ENCODE measurements around the gene EPN2.

Gene EPN2

DNA sequence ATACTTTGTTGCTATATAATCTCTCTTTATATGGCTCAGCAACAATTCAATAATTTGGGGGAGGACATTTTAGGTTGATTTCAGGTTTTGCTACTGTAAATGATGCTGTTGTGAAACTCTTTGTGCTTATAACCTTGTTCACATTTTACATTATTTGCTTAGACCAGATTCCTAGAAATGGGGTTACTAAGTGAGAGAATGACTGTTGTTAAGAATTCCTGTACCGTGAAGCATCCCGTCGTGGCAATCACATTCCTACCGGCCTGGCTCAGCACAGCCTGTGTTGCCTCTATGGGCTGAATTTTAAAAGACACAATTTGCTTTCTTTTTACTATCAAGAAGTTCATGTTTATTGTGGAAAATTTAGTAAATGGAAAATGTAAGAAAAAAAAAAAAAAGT is 94.0 kb downstream of the EPN2 start:
- CTCF ChIA-PET, result interaction anchor here (0.6 kb wide), 2 partner anchors 10 to 13 kb away, joined by 3 to 4 read pairs; no protein-coding TSS in a partner anchor

DNA sequence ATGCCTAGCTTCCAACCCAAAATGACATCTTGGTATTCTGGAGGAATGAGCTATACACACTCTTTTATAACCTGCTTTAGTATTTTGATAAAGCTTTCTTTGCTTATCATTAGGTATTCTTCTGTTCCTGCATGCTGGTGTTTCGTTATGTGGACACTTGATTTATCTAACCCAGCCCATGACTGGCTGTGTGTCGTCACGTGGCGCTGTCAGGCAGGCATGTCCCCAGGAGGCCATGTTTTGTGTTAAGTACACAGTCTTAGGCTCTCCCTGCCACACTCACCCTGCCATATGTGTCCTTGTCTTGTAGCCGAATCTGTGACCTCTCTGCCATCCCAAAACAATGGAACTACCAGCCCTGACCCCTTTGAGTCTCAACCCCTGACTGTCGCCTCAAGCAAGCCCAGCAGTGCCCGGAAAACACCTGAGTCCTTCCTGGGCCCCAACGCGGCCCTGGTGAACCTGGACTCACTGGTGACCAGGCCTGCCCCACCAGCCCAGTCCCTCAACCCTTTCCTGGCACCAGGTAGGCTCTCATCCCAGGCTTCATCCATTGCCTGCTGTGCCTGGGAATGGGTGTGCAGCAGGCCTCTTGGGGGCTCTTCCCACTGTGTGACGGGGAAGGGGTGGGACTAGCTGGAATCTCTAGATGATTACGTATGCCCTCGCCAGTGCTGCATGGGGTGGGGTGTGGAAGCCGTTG is 94.5 kb downstream of the EPN2 start:
- POLR2A ChIA-PET, result no interaction called here
- no peak for DNase-seq (ENCODE audit: extremely low spot score)
- TF ChIP-seq FOXK2 (IDR thresholded peaks at IDR 0.05), result no peak
- TF ChIP-seq, protein P1, sequence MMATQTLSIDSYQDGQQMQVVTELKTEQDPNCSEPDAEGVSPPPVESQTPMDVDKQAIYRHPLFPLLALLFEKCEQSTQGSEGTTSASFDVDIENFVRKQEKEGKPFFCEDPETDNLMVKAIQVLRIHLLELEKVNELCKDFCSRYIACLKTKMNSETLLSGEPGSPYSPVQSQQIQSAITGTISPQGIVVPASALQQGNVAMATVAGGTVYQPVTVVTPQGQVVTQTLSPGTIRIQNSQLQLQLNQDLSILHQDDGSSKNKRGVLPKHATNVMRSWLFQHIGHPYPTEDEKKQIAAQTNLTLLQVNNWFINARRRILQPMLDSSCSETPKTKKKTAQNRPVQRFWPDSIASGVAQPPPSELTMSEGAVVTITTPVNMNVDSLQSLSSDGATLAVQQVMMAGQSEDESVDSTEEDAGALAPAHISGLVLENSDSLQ (IDR thresholded peaks at IDR 0.05), result no peak
- TF ChIP-seq BHLHE40 (IDR thresholded peaks at IDR 0.05; ENCODE audit: borderline replicate concordance), result no peak
- TF ChIP-seq ARNT (IDR thresholded peaks at IDR 0.05), result no peak
- no peak for TF ChIP-seq NFRKB (IDR thresholded peaks at IDR 0.05)
- TF ChIP-seq FOXA1 (IDR thresholded peaks at IDR 0.05), result no peak
- no peak for TF ChIP-seq SUZ12 (IDR thresholded peaks at IDR 0.05)
- no peak for TF ChIP-seq L3MBTL2 (conservative IDR thresholded peaks at IDR 0.05)
- no peak for TF ChIP-seq LEF1 (IDR thresholded peaks at IDR 0.05; ENCODE audit: borderline replicate concordance)
- TF ChIP-seq TARDBP (IDR thresholded peaks at IDR 0.05), result no peak
- no peak for TF ChIP-seq HDGF (IDR thresholded peaks at IDR 0.05; ENCODE audit: borderline replicate concordance)
- no peak for TF ChIP-seq SP1 (IDR thresholded peaks at IDR 0.05)
- no peak for TF ChIP-seq ZNF384 (IDR thresholded peaks at IDR 0.05)
- no peak for TF ChIP-seq CTBP1 (IDR thresholded peaks at IDR 0.05; ENCODE audit: borderline replicate concordance)
- no peak for TF ChIP-seq ELF4 (IDR thresholded peaks at IDR 0.05)
- TF ChIP-seq FOXM1 (IDR thresholded peaks at IDR 0.05; ENCODE audit: borderline replicate concordance), result no peak
- CTCF ChIA-PET, result interaction anchor here (0.6 kb wide), 2 partner anchors 10 to 14 kb away, joined by 3 to 4 read pairs; no protein-coding TSS in a partner anchor

More for the DNA sequence above, 94.0 kb downstream of the EPN2 start:
- no peak for DNase-seq (ENCODE audit: extremely low spot score)
- POLR2A ChIA-PET, result no interaction called here
- TF ChIP-seq FOXA1 (IDR thresholded peaks at IDR 0.05) (no peak), ARNT (IDR thresholded peaks at IDR 0.05) (no peak), FOXK2 (IDR thresholded peaks at IDR 0.05) (no peak)

DNA sequence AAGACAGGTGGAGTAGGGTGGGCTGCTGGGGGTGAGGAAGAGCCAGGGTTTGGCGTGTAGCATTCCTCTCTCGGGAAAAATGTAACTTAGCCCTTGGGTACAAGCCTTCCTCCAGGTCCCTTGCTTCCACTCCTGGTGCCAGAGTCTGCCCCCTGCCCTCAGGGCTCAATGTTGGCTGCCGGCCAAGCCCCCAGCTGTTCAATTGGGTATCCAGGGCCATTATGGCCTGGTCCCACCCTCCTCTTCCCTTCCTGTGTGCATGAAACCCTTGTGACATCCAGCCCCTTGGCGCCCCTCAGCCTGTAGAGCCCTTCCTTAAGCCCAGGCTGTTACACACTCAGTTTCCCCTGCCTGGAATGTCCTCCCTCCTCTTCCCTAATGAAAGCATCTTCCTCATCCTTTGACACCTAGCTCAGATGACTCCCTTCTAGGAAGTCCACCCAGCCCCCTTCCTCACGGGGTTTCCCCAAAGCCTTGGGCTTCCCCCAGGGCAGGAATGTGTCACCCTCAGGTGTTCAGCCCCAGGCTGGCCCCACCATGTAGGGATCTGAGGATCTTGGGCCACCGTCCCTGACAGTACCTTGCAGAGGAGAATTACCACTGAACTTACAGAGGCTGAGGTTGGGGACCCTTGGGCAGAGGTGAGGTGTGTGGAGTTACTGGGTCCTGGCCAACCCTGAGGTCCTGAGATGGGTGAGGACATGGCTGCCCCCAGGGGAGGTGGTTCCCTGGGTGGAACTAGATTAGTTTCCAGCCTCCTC is 95.4 kb downstream of the EPN2 start:
- ChIA-PET POLR2A (no interaction called here), CTCF (no interaction called here)
- TF ChIP-seq FOXM1 (IDR thresholded peaks at IDR 0.05; ENCODE audit: borderline replicate concordance), result no peak
- TF ChIP-seq ARNT (IDR thresholded peaks at IDR 0.05), result no peak
- TF ChIP-seq CTBP1 (IDR thresholded peaks at IDR 0.05; ENCODE audit: borderline replicate concordance), result no peak
- DNase-seq (ENCODE audit: extremely low spot score), result no peak

DNA sequence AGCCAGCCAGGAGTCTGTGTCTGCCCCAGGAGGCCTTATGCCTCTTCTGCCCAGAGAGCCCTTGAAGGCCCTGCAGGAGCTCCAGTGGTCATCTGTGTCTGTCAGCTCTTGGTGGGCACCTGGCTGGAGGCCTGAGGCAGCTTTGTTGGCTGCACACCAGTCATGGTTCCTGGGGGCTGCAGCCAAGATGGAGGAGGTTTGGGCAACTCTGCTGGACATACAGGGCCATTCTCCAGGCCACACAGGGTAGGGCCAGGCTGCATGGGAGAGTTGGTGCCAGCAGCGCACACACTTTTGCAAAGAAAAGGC is 95.9 kb downstream of the EPN2 start:
- ChIA-PET POLR2A (no interaction called here), CTCF (no interaction called here)
- TF ChIP-seq FOXK2 (IDR thresholded peaks at IDR 0.05) (no peak), CTBP1 (IDR thresholded peaks at IDR 0.05; ENCODE audit: borderline replicate concordance) (no peak), ARNT (IDR thresholded peaks at IDR 0.05) (no peak), ZNF384 (IDR thresholded peaks at IDR 0.05) (no peak), L3MBTL2 (conservative IDR thresholded peaks at IDR 0.05) (no peak), LEF1 (IDR thresholded peaks at IDR 0.05; ENCODE audit: borderline replicate concordance) (no peak), TARDBP (IDR thresholded peaks at IDR 0.05) (no peak), SP1 (IDR thresholded peaks at IDR 0.05) (no peak)
- no peak for DNase-seq (ENCODE audit: extremely low spot score)

DNA sequence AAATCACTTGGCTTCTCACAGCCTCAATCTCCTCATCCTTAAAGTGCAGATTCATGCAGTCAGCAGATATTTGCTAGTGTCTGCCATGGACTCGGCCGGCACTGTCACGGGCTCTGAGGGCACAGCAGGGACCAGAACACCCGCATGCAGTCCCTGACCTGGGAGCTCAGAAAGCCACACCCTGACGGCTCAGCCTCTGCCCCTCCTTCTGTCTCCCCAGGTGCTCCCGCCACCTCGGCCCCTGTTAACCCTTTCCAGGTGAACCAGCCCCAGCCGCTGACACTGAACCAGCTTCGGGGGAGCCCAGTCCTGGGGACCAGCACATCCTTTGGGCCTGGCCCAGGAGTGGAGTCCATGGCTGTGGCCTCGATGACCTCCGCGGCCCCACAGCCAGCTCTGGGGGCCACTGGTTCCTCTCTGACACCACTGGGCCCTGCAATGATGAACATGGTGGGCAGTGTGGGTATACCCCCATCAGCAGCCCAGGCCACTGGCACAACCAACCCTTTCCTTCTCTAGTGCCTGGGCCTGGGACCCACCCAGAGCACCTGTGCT is 96.6 kb downstream of the EPN2 start:
- DNase-seq (ENCODE audit: extremely low spot score), result no peak
- POLR2A ChIA-PET, result no interaction called here
- CTCF ChIA-PET, result interaction anchor here (0.6 kb wide), 1 partner anchor 12 kb away, joined by 3 read pairs; no protein-coding TSS in a partner anchor
- TF ChIP-seq ARNT (IDR thresholded peaks at IDR 0.05), result no peak

DNA sequence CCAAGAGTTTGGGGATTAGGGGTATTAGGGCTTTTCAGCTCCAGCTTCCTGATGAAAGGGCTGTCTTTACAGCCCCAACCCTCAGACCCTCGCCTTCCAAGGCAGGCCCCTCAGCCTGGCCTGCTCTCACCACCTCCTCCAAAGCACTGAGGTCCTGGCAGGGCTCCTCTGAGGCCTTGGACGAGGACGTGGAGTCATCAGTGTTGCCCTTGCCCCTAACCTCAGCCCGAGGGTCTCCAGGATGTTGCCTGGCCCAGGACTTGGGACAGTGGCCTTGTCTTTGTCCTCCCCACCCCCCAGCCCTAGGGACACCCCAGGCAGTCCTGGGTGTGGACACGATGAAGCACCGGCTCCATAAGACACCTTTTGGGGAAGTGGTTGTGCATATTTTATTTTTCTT is 97.2 kb downstream of the EPN2 start:
- TF ChIP-seq LEF1 (IDR thresholded peaks at IDR 0.05; ENCODE audit: borderline replicate concordance), result no peak
- TF ChIP-seq TARDBP (IDR thresholded peaks at IDR 0.05), result no peak
- TF ChIP-seq ELF4 (IDR thresholded peaks at IDR 0.05), result no peak
- no peak for TF ChIP-seq ZNF384 (IDR thresholded peaks at IDR 0.05)
- no peak for TF ChIP-seq ARNT (IDR thresholded peaks at IDR 0.05)
- TF ChIP-seq HDGF (IDR thresholded peaks at IDR 0.05; ENCODE audit: borderline replicate concordance), result no peak
- no peak for TF ChIP-seq CTBP1 (IDR thresholded peaks at IDR 0.05; ENCODE audit: borderline replicate concordance)
- TF ChIP-seq SUZ12 (IDR thresholded peaks at IDR 0.05), result no peak
- TF ChIP-seq, protein P1 (IDR thresholded peaks at IDR 0.05), result no peak
- TF ChIP-seq SP1 (IDR thresholded peaks at IDR 0.05), result no peak
- TF ChIP-seq FOXA1 (IDR thresholded peaks at IDR 0.05), result no peak
- no peak for TF ChIP-seq L3MBTL2 (conservative IDR thresholded peaks at IDR 0.05)
- TF ChIP-seq FOXM1 (IDR thresholded peaks at IDR 0.05; ENCODE audit: borderline replicate concordance), result no peak
- CTCF ChIA-PET, result no interaction called here
- no peak for DNase-seq (ENCODE audit: extremely low spot score)
- POLR2A ChIA-PET, result no interaction called here

DNA sequence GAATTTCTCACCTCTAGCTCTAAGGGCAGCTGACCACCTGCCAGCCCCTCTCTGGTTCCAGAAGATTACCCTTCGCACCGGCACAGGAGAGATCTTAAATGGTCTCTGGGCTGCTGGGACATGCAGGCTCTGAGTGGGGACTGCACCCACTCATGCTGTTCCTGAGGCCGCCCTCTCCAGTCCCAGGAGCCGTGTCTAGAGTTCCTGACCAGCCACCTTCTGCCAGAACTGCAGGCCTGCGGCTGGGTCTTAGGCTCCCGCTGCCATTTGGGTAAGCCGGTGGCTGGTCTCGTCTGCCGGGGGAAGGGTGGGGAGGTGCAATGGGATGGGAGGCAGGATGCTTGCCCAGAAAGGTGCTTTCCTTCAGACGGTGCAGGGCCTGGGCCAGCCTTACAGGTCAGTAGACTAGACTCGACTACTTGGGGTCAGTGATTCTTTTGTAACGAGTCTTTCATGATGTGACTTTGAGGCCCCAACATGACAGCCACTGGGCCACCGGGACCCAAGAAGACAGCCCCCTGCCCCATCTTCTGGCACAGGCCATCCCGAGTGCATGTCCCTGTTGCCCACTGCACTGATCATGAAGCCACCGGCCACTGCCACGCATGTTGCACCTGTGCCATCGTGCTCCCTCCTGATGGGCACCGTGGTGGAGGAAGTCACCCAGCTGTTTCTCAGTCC is 98.9 kb downstream of the EPN2 start:
- POLR2A ChIA-PET, result no interaction called here
- CTCF ChIA-PET, result no interaction called here
- TF ChIP-seq CTBP1 (IDR thresholded peaks at IDR 0.05; ENCODE audit: borderline replicate concordance), result no peak
- no peak for TF ChIP-seq ZNF384 (IDR thresholded peaks at IDR 0.05)
- TF ChIP-seq, protein P1 (IDR thresholded peaks at IDR 0.05), result no peak
- no peak for TF ChIP-seq L3MBTL2 (conservative IDR thresholded peaks at IDR 0.05)
- no peak for TF ChIP-seq FOXM1 (IDR thresholded peaks at IDR 0.05; ENCODE audit: borderline replicate concordance)
- no peak for TF ChIP-seq LEF1 (IDR thresholded peaks at IDR 0.05; ENCODE audit: borderline replicate concordance)
- no peak for TF ChIP-seq BHLHE40 (IDR thresholded peaks at IDR 0.05; ENCODE audit: borderline replicate concordance)
- TF ChIP-seq ARNT (IDR thresholded peaks at IDR 0.05), result no peak
- TF ChIP-seq SP1 (IDR thresholded peaks at IDR 0.05), result no peak
- TF ChIP-seq FOXA1 (IDR thresholded peaks at IDR 0.05), result no peak
- TF ChIP-seq ELF4 (IDR thresholded peaks at IDR 0.05), result no peak
- no peak for TF ChIP-seq SUZ12 (IDR thresholded peaks at IDR 0.05)
- no peak for TF ChIP-seq NFRKB (IDR thresholded peaks at IDR 0.05)
- TF ChIP-seq HDGF (IDR thresholded peaks at IDR 0.05; ENCODE audit: borderline replicate concordance), result no peak
- no peak for TF ChIP-seq TARDBP (IDR thresholded peaks at IDR 0.05)
- no peak for TF ChIP-seq FOXK2 (IDR thresholded peaks at IDR 0.05)
- no peak for DNase-seq (ENCODE audit: extremely low spot score)
